GM21526 (cell line): ENCODE measurements around the gene TRMT44.

Source experiments
- ATAC-seq: cut with Tn5 transposase; IDR thresholded peaks from one replicate; pipeline ENCODE4 v1.9.1; 2021; ENCODE audit warnings: moderate library complexity; ENCODE audit not compliant: unreplicated experiment, low FRiP score

The TRMT44 gene

GRCh38 chr4:8428288-8429097 lies 12.1 kb upstream of the TRMT44 start:
- peak; percentile 88 for ATAC-seq

DNA sequence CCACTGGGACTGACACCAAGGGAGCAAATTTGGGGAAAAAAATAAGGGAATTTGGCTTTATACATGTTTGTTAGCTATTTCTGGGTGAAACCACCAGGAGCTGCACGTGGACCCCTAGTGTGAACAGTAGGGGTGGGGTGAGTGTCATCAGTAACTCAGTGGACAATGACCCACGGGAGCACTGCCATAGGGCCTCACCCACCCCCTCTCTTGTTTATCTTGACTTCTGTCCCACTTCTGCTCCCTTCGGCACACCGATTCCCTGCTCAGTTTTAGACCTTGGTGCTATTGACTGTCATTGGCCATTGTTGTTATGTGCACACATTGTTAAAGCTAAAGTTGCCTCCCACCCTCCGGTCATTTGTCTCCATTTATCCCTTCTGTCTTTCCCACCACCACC lies 9.0 kb upstream of the TRMT44 start:
- ATAC-seq = no peak

GRCh38 chr4:8433136-8433535 lies 7.4 kb upstream of the TRMT44 start:
- ATAC-seq = no peak

DNA sequence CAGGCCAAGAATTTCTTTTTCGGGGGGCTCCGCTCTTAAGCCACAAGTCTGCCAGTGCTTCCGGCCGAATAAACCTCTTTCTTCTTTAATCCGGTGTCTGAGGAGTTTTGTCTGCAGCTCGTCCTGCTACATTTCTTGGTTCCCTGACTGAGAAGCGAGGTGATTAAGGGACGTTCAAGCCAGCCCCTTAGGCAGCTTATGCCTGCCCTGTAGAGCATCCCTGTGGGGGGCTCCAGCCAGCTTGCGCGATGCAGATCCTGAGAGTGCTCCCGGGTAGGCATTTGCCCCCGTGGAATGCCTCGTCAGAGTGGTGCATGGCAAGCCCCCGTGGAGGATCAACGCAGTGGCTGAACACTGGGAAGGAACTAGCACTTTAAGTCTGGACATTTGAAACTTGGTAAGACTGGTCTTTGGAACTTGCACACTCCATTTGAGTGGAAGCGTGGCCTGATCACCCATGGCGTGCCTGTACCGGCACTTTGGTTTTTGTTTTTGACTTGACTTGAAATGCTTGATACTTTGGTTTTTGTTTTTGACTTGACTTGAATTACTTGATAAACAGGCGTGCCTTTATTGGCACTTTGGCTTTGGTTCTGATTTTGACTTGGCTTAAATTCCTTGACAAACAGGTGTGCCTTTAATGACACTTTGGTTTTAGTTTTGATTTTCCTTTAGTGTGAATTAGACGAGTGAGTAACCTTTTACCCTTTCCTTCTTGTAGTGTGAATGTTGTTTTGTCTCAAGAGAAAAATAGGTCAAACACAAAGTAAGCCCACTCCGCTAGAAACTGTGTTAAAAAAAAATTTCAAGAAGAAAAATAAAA lies 6.1 kb upstream of the TRMT44 start:
- no peak for ATAC-seq

- ATAC-seq = peak; percentile 51
These were observed 4.9 kb upstream of the TRMT44 start for GRCh38 chr4:8435656-8436121.

- ATAC-seq = no peak
These were observed 3.3 kb upstream of the TRMT44 start for GRCh38 chr4:8437281-8437680.

GRCh38 chr4:8438743-8439142 lies 1.8 kb upstream of the TRMT44 start:
- ATAC-seq = no peak

- no peak for ATAC-seq
These were observed 1.4 kb upstream of the TRMT44 start for GRCh38 chr4:8439168-8439567.

GRCh38 chr4:8439914-8440491 lies 574 bp upstream of the TRMT44 start:
- ATAC-seq = peak; percentile 20

GRCh38 chr4:8441499-8442091 lies 1.0 kb downstream of the TRMT44 start:
- ATAC-seq = no peak

DNA sequence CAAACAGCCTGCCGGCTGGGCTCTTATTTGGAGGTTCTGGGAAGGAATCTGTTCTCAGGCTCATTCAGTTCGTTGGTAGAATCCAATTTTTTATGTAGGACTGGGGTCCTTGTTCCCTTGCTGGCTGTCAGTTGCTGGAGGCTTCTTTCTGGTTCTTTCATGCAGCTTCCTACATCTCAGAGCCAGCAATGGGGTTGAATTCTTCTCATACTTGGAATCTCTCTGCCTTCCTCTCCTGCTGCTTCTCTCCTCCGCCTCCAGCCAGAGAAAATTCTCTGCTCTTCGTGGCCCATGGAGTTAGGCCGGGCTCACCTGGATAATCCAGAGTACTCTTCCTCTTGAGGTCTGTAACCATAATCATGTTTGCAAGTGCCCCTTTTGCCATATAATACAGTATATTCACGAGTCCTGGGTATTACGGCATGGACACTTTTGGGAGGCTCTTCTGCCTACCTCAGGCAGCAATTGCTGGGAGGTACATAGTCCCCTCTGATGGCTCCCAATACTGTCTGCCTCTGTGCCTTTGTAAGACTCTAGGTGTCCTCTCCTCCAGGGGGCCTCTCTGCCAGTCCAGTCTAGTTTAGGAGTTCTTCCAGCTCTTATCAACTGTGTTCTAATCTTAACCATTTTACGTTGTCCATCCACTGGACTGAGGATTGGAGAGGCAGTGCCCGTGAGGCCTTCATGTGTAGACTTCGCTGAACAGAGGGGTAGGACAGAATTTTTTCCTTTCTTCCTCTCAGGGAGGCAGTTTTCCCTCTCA lies 2.2 kb downstream of the TRMT44 start:
- ATAC-seq = no peak

DNA sequence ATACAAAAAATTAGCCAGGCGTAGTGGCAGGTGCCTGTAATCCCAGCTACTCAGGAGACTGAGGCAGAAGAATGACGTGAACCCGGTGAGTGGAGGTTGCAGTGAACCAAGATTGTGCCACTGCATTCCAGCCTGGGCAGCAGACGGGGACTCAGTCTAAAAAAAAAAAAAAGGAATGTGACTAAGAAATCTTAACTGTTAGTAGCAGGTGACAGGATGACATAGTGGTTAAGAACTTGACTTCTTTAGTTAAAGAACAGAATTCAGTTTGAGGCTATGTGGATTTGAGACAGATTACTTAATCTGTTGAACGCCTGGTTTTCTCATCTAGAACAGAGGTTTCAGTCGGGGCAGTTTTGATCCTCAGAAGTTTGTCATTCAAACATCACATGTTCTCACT lies 3.2 kb downstream of the TRMT44 start:
- no peak for ATAC-seq

GRCh38 chr4:8446122-8446521 lies 5.5 kb downstream of the TRMT44 start:
- ATAC-seq = no peak

DNA sequence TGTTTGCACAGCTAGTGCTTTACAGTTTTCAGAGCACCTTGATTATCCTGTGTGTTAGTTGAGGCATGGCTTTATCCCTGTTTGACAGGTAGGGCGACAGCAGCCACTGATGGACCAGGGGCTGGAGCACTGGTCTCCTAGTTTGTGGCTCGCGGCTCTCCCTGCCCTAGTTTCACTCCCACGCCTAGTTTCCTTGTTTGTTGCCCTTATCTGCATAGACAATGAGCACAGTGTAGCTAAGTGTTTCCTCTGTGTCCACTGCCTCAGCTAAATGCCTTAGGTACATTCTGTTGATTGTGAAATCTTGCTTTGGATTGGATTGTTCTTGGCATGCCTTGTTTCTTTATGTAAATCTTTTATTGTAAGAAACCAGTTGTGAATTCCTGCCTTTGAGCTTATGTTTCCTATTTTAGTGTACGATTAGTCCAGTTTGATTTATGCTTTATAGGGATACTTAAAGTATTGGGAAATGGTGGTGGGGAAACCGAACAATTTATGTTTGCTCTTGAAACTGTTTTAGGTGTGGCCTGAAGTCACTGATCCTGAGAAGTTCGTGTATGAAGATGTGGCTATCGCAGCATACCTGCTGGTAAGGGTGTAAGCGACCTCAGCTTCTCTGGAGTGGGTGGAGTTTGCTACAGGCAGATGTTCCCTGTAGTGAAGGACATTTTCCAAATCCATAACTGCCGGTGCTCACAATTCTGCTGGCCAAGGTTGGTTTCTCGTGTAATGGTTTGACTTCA lies 11.0 kb downstream of the TRMT44 start:
- ATAC-seq = no peak

DNA sequence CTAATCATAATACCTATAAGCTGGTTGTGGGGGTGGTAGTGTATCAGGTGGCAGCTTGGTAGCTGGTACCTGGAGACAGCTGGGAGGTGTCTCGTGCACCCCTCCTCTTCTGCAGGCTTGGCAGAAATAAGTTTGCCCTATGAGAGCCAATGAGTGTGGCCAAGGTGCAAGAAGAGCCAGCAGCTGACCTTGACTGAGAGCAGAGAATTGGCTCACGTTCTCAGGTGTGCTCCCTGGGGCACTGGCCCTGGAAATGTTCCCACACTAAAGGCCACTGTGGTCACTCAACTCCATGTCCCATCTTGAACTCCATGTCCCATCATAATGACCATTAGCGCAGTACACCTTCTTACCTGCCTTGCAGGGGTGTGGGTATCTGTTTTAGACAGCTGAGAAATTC lies 13.4 kb downstream of the TRMT44 start:
- ATAC-seq = no peak

GRCh38 chr4:8457646-8458252 lies 17.2 kb downstream of the TRMT44 start:
- ATAC-seq = no peak

DNA sequence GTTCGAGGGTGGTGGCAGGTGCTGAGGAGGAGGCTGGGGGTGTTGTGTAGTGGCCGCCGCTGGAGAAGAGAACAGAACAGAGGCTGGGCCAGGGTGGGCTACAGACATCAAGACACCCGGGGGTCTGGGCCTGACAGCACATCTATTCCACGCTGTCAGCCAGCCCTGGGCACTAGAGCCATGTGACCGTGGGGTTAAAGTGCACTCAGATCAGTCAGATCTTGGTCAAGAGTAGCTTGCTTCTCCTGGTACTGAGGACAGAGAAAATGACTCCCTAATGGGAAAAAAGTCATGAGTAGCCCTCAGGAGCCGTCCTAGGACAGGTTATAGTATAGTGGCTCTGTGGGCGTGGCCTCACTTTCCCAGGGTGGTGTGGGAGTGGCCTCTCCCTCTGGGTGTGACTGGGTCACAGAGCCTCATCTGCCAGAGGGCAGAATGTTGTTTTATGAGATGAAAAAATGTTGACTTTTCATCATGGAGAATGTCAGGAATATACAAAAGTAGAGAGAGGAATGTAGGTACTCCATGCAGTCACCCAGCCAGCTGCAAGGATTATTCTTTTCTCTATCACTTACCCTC lies 19.4 kb downstream of the TRMT44 start:
- ATAC-seq = no peak

- no peak for ATAC-seq
These were observed 20.5 kb downstream of the TRMT44 start for GRCh38 chr4:8461086-8461485.

DNA sequence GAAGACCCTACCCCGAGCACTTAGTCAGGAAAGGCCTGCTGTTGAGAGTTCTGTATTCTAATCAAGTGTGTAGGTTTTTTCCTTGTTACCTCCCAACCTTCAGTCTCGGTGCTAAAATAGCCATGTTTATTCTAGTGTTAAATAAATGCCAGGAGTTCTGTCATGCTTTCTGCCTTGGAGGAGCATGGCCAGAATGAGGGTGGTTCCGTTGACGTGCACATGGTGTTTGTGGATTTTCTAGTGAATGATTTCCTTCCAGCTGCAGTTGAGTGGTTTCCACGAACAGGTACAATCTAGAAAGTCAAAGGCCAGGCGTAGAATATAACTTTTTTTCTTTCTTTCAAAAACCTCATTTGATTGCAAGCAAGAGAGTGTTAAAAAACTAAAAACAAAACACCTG lies 21.0 kb downstream of the TRMT44 start:
- ATAC-seq = no peak
